Gastrocnemius medialis (tissue), 4 donors: ENCODE data around the gene IFIT5.

Experiments used
- POLR2A ChIP-seq, 2 donors: fragments of 450-650 bp; IDR thresholded peaks; one replicate each; pipeline ENCODE4 v1.6.1; 2017; ENCODE audit warnings: antibody characterized with exemption in 2 of 2, mild to moderate bottlenecking in 2 of 2, moderate library complexity in 2 of 2
- TF ChIP-seq, protein P1 (sequence below), 5 experiments: fragments of 450-650 bp in 3 of 5; fragments of 200-600 bp in 2 of 5; sonication (generic) in 2 of 5; IDR thresholded peaks in 4 of 5; conservative IDR thresholded peaks in 1 of 5; 1 replicate in 4 of 5; 2 replicates in 1 of 5; pipeline ENCODE4 v1.5.1; 2016 to 2019; ENCODE audit warnings: antibody characterized with exemption in 5 of 5, mild to moderate bottlenecking in 3 of 5, moderate library complexity in 3 of 5

DNA sequence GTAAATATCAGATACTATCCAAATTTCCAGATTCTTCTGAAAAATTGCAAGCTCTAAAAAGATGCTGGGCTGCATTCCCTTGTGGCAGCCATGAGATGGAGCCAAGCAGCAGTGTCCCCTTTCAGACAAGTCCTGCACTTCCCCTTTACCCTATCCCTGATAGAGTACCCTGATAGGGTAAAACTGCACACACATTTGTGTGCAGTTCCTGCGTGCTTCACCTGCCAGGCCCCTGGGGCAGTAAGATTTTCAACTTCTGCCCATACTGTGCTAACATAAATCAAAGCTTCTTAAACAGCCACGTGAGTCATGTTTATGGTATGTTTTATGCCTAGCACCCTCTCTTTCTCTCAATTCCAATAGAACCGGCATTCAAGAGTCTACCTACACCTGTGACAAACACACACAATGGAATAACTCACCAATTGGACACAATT, 52.2 kb downstream of the IFIT5 start:
- TF ChIP-seq, protein P1, sequence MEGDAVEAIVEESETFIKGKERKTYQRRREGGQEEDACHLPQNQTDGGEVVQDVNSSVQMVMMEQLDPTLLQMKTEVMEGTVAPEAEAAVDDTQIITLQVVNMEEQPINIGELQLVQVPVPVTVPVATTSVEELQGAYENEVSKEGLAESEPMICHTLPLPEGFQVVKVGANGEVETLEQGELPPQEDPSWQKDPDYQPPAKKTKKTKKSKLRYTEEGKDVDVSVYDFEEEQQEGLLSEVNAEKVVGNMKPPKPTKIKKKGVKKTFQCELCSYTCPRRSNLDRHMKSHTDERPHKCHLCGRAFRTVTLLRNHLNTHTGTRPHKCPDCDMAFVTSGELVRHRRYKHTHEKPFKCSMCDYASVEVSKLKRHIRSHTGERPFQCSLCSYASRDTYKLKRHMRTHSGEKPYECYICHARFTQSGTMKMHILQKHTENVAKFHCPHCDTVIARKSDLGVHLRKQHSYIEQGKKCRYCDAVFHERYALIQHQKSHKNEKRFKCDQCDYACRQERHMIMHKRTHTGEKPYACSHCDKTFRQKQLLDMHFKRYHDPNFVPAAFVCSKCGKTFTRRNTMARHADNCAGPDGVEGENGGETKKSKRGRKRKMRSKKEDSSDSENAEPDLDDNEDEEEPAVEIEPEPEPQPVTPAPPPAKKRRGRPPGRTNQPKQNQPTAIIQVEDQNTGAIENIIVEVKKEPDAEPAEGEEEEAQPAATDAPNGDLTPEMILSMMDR (IDR thresholded peaks at IDR 0.05 in 4 of 5, conservative IDR thresholded peaks at IDR 0.05 in 1 of 5), result peak in 1 of 5 experiments; percentile 19
- TF ChIP-seq POLR2A (IDR thresholded peaks at IDR 0.05), result no peak
